WTC11 (cell line): Measurements from ENCODE around the gene KCNAB3. TPM values are rescaled to one million over a fixed set of nuclear protein-coding genes. Genes with fewer than 3 reads are reported as not detected.
A peak's percentile ranks its signal among the peaks of the same experiment; 100 is the strongest.

Experiments used
- ATAC-seq: fragments of 200-7000 bp; cut with Tn5 transposase; 2 replicates; pipeline ENCODE4 v1.10.0; 2021; ENCODE audit warnings: mild to moderate bottlenecking, moderate library complexity
- CTCF ChIA-PET: fragments of 300-600 bp; sonication (Branson Sonifier 250); formaldehyde crosslinking; loops from one replicate; lab custom pipeline; 2021; ENCODE audit warnings: antibody characterized with exemption; lab: Charles Lee
- POLR2A ChIA-PET: fragments of 350-600 bp; sonication (Branson Sonifier 250); formaldehyde crosslinking; loops from one replicate; lab custom pipeline; 2021; ENCODE audit warnings: antibody characterized with exemption; lab: Charles Lee
- DNase-seq: peaks from one replicate; pipeline ENCODE4 v3.0.0; 2021; ENCODE audit warnings: low spot score
- H3K27ac Mint-ChIP-seq: 2 replicates; pipeline ENCODE4 v1.8.0; 2021; ENCODE audit warnings: mixed read lengths
- H3K27me3 Mint-ChIP-seq: 2 replicates; pipeline ENCODE4 v1.8.0; 2021; ENCODE audit warnings: low read depth, mild to moderate bottlenecking, moderate library complexity, mixed read lengths
- H3K36me3 Mint-ChIP-seq: 2 replicates; pipeline ENCODE4 v1.8.0; 2021; ENCODE audit warnings: mixed read lengths
- H3K4me1 Mint-ChIP-seq: 2 replicates; pipeline ENCODE4 v1.8.0; 2022; ENCODE audit warnings: mixed read lengths
- H3K4me3 Mint-ChIP-seq: 2 replicates; pipeline ENCODE4 v1.8.0; 2021; ENCODE audit warnings: mild to moderate bottlenecking, moderate library complexity, mixed read lengths
- H3K9me3 Mint-ChIP-seq: 2 replicates; pipeline ENCODE4 v1.8.0; 2021; ENCODE audit warnings: mixed read lengths
- E2F1 ChIP-seq: sonication (generic); formaldehyde crosslinking; IDR thresholded peaks from 2 replicates; pipeline ENCODE4 v1.8.0; 2022; ENCODE audit warnings: mild to moderate bottlenecking, missing genetic modification reagents
- E2F5 ChIP-seq: sonication (generic); formaldehyde crosslinking; IDR thresholded peaks from 2 replicates; pipeline ENCODE4 v1.8.1; 2022; ENCODE audit warnings: mild to moderate bottlenecking, moderate library complexity, missing genetic modification reagents
- FOXP1 ChIP-seq: sonication (generic); formaldehyde crosslinking; IDR thresholded peaks from 2 replicates; pipeline ENCODE4 v1.8.0; 2022; ENCODE audit warnings: missing genetic modification reagents, mild to moderate bottlenecking, moderate library complexity, borderline replicate concordance
- FOXP4 ChIP-seq: sonication (generic); formaldehyde crosslinking; IDR thresholded peaks from 2 replicates; pipeline ENCODE4 v1.8.0; 2022; ENCODE audit warnings: mild to moderate bottlenecking, missing genetic modification reagents
- GRHL2 ChIP-seq: fragments of 250-450 bp; sonication (Bioruptor Pico); IDR thresholded peaks from 2 replicates; pipeline ENCODE4 v1.8.0; 2022; ENCODE audit warnings: mild to moderate bottlenecking, moderate library complexity; ENCODE audit not compliant: insufficient replicate concordance, severe bottlenecking
- GTF2I ChIP-seq: fragments of 250-450 bp; sonication (Bioruptor Pico); conservative IDR thresholded peaks from 2 replicates; pipeline ENCODE4 v1.4.0; 2021; ENCODE audit warnings: mild to moderate bottlenecking
- HMGA2 ChIP-seq: fragments of 250-450 bp; sonication (Bioruptor Pico); IDR thresholded peaks from 2 replicates; pipeline ENCODE4 v1.4.0; 2021; ENCODE audit warnings: mild to moderate bottlenecking, moderate library complexity
- IRF1 ChIP-seq: sonication (generic); formaldehyde crosslinking; IDR thresholded peaks from 2 replicates; pipeline ENCODE4 v1.8.0; 2023; ENCODE audit warnings: missing genetic modification reagents
- JAZF1 ChIP-seq: fragments of 250-450 bp; sonication (Bioruptor Pico); IDR thresholded peaks from 2 replicates; pipeline ENCODE4 v1.9.0; 2021; ENCODE audit warnings: moderate library complexity, mild to moderate bottlenecking, inconsistent platforms
- MXD4 ChIP-seq: fragments of 250-450 bp; sonication (Bioruptor Pico); IDR thresholded peaks from 2 replicates; pipeline ENCODE4 v1.8.0; 2021; ENCODE audit warnings: mild to moderate bottlenecking, moderate library complexity, borderline replicate concordance
- NFATC4 ChIP-seq: fragments of 250-450 bp; sonication (Bioruptor Pico); IDR thresholded peaks from 2 replicates; pipeline ENCODE4 v1.9.0; 2021; ENCODE audit warnings: mild to moderate bottlenecking
- NR2C2 ChIP-seq: sonication (generic); formaldehyde crosslinking; IDR thresholded peaks from 2 replicates; pipeline ENCODE4 v1.8.0; 2022; ENCODE audit warnings: mild to moderate bottlenecking, missing genetic modification reagents
- PRRX2 ChIP-seq: fragments of 250-450 bp; sonication (Bioruptor Pico); IDR thresholded peaks from 2 replicates; pipeline ENCODE4 v1.8.0; 2021; ENCODE audit warnings: mild to moderate bottlenecking
- RELA ChIP-seq: sonication (generic); formaldehyde crosslinking; IDR thresholded peaks from 2 replicates; pipeline ENCODE4 v1.8.1; 2022; ENCODE audit warnings: missing genetic modification reagents, mild to moderate bottlenecking, borderline replicate concordance
- SOX15 ChIP-seq: fragments of 250-450 bp; sonication (Bioruptor Pico); IDR thresholded peaks from 2 replicates; pipeline ENCODE4 v1.9.0; 2021; ENCODE audit warnings: mild to moderate bottlenecking
- TEAD4 ChIP-seq: sonication (generic); formaldehyde crosslinking; IDR thresholded peaks from 2 replicates; pipeline ENCODE4 v1.8.0; 2022; ENCODE audit warnings: mild to moderate bottlenecking, missing genetic modification reagents
- ZMAT4 ChIP-seq: fragments of 250-450 bp; sonication (Bioruptor Pico); IDR thresholded peaks from 2 replicates; pipeline ENCODE4 v1.9.0; 2021; ENCODE audit warnings: mild to moderate bottlenecking
- ZNF121 ChIP-seq: sonication (generic); formaldehyde crosslinking; IDR thresholded peaks from 2 replicates; pipeline ENCODE4 v1.8.0; 2023; ENCODE audit warnings: missing genetic modification reagents
- ZNF138 ChIP-seq: sonication (generic); formaldehyde crosslinking; conservative IDR thresholded peaks from 2 replicates; pipeline ENCODE4 v1.8.1; 2022; ENCODE audit warnings: mild to moderate bottlenecking, moderate library complexity, missing genetic modification reagents
- ZNF232 ChIP-seq: sonication (generic); formaldehyde crosslinking; IDR thresholded peaks from 2 replicates; pipeline ENCODE4 v1.8.0; 2022; ENCODE audit warnings: mild to moderate bottlenecking, missing genetic modification reagents
- ZNF281 ChIP-seq: sonication (generic); formaldehyde crosslinking; IDR thresholded peaks from 2 replicates; pipeline ENCODE4 v1.8.0; 2023; ENCODE audit warnings: mild to moderate bottlenecking, missing genetic modification reagents
- ZNF416 ChIP-seq: fragments of 250-450 bp; sonication (Bioruptor Pico); IDR thresholded peaks from 2 replicates; pipeline ENCODE4 v1.9.0; 2021; ENCODE audit warnings: mild to moderate bottlenecking, inconsistent platforms
- ZNF512 ChIP-seq: sonication (generic); formaldehyde crosslinking; IDR thresholded peaks from 2 replicates; pipeline ENCODE4 v1.8.1; 2022; ENCODE audit warnings: missing genetic modification reagents, borderline replicate concordance
- total RNA-seq: library from RNA; stranded (reverse); gene quantifications from 3 replicates; pipeline ENCODE4 v1.2.3, GENCODE V29; 2021

The KCNAB3 gene
- total RNA-seq, 1 experiment from 2014 or later: 3.2 TPM

- no peak for TF ChIP-seq IRF1
Observed at GRCh38 chr17:7927596-7927995, 2.1 kb downstream of the KCNAB3 start (continued).

- Mint-ChIP-seq H3K9me3 (0 out of 2 replicates have a peak, but pooled peaks cover 3% of the 10 kb centered on the region), H3K27me3 (peaks cover 94% of the 10 kb centered on the region), H3K4me1 (peaks cover 9% of the 10 kb centered on the region), H3K4me3 (peak overlapping the region; percentile 58), H3K27ac (no peak overlapping the region), H3K36me3 (no peaks in the 10 kb centered on the region)
- DNase-seq (peak; percentile 92), ATAC-seq (peak; percentile 84)
- ChIA-PET CTCF (interaction anchor here (0.8 to 1.8 kb wide), 4 partner anchors 10 to 135 kb away, joined by 3 to 7 read pairs (median 4); no protein-coding TSS in a partner anchor), POLR2A (no interaction called here)
- no peak for TF ChIP-seq ZNF512 (CRISPR knock-in tag)
- TF ChIP-seq GTF2I (CRISPR knock-in tag): no peak
- 0 out of 2 replicates have a peak, but pooled peaks have one; percentile 48 for TF ChIP-seq E2F1 (CRISPR knock-in tag)
- no peak for TF ChIP-seq ZMAT4
- TF ChIP-seq PRRX2: no peak
- 0 out of 2 replicates have a peak, but pooled peaks have one; percentile 58 for TF ChIP-seq ZNF281
- TF ChIP-seq ZNF232 (CRISPR knock-in tag): 0 out of 2 replicates have a peak, but pooled peaks have one; percentile 82
- no peak for TF ChIP-seq GRHL2 (CRISPR knock-in tag)
- TF ChIP-seq TEAD4 (CRISPR knock-in tag): no peak
- no peak for TF ChIP-seq ZNF121 (CRISPR knock-in tag)
- TF ChIP-seq FOXP1 (CRISPR knock-in tag): no peak
- TF ChIP-seq E2F5 (CRISPR knock-in tag): 0 out of 2 replicates have a peak, but pooled peaks have one; percentile 25
- TF ChIP-seq IRF1: no peak; the same call in none of the 2 replicates
- no peak for TF ChIP-seq ZNF416 (CRISPR knock-in tag)
- 0 out of 2 replicates have a peak, but pooled peaks have one; percentile 53 for TF ChIP-seq ZNF138
- 0 out of 2 replicates have a peak, but pooled peaks have one; percentile 58 for TF ChIP-seq FOXP4
- TF ChIP-seq SOX15 (CRISPR knock-in tag): no peak
- no peak for TF ChIP-seq NR2C2 (CRISPR knock-in tag)
- no peak for TF ChIP-seq HMGA2 (CRISPR knock-in tag)
- TF ChIP-seq JAZF1 (CRISPR knock-in tag): no peak
- no peak for TF ChIP-seq MXD4
- no peak for TF ChIP-seq RELA
- TF ChIP-seq NFATC4 (CRISPR knock-in tag): no peak
Observed at GRCh38 chr17:7922845-7923628, 6.6 kb downstream of the KCNAB3 start.
